Activated CD4-positive, alpha-beta memory T cell treated with anti-CD3 and anti-CD28 coated beads for 36 hours (primary cell): ENCODE results near the gene OTUD7B. TPM values are rescaled to one million over a fixed set of nuclear protein-coding genes. Genes with fewer than 3 reads are reported as not detected.

Experiments
- CTCF ChIA-PET: fragments of 350-600 bp; sonication (Branson Sonifier 250); formaldehyde crosslinking; loops from one replicate; lab custom pipeline; 2021; ENCODE audit warnings: antibody characterized with exemption, inconsistent platforms; lab: Charles Lee
- POLR2A ChIA-PET: fragments of 350-600 bp; sonication (Branson Sonifier 250); formaldehyde crosslinking; loops from one replicate; lab custom pipeline; 2021; ENCODE audit warnings: antibody characterized with exemption; lab: Charles Lee
- DNase-seq: peaks from one replicate; pipeline ENCODE4 v3.0.0-alpha.2; 2020
- H3K27ac Mint-ChIP-seq: one replicate; pipeline ENCODE4 v1.8.0; 2021; ENCODE audit warnings: mixed read lengths
- H3K27me3 Mint-ChIP-seq: one replicate; pipeline ENCODE4 v1.8.0; 2021; ENCODE audit warnings: mixed read lengths
- H3K36me3 Mint-ChIP-seq: one replicate; pipeline ENCODE4 v1.8.0; 2021; ENCODE audit warnings: mixed read lengths
- H3K4me1 Mint-ChIP-seq: one replicate; pipeline ENCODE4 v1.8.0; 2021; ENCODE audit warnings: low read depth, mixed read lengths
- H3K4me3 Mint-ChIP-seq: one replicate; pipeline ENCODE4 v1.8.0; 2021; ENCODE audit warnings: mild to moderate bottlenecking, mixed read lengths
- H3K9me3 Mint-ChIP-seq: one replicate; pipeline ENCODE4 v1.8.0; 2021; ENCODE audit warnings: mixed read lengths
- intact Hi-C: fragments of 100-400 bp; cut with micrococcal nuclease; formaldehyde crosslinking; loops from one replicate; pipeline ENCODE4 v1.15.1; 2023
- total RNA-seq, 2 experiments: library from RNA; stranded (reverse); gene quantifications; one replicate each; pipeline ENCODE4 v1.2.3, GENCODE V29; 2021

The OTUD7B gene
- total RNA-seq, 2 experiments from 2014 or later: 23.8 to 24.7 TPM

- no peak for DNase-seq
- CTCF ChIA-PET: no interaction called here
- Mint-ChIP-seq H3K27ac (no peak overlapping the region), H3K27me3 (no peaks in the 10 kb centered on the region), H3K4me1 (peaks cover 29% of the 10 kb centered on the region), H3K36me3 (peaks cover 2% of the 10 kb centered on the region), H3K4me3 (peak overlapping the region; percentile 79), H3K9me3 (no peaks in the 10 kb centered on the region)
- intact Hi-C loops: no loop called here
- POLR2A ChIA-PET: interaction anchor here (0.6 to 1.7 kb wide), 3 partner anchors 28 to 216 kb away, joined by 3 to 8 read pairs (median 4); a partner anchor contains a TSS
Observed at GRCh38 chr1:149915429-149916192, 94.9 kb downstream of the OTUD7B start.

GRCh38 chr1:149914545-149914944 lies 96.0 kb downstream of the OTUD7B start:
- no peaks in the 10 kb centered on the region for H3K27me3 Mint-ChIP-seq
- intact Hi-C loops: no loop called here
- ChIA-PET POLR2A (no interaction called here), CTCF (interaction anchor here (1.1 kb wide), 1 partner anchor 48 kb away, joined by 3 read pairs; no protein-coding TSS in a partner anchor)
- no peak for DNase-seq
- H3K36me3 Mint-ChIP-seq: peaks cover 2% of the 10 kb centered on the region
- peaks cover 29% of the 10 kb centered on the region for H3K4me1 Mint-ChIP-seq
- no peaks in the 10 kb centered on the region for H3K9me3 Mint-ChIP-seq
- no peak overlapping the region for H3K27ac Mint-ChIP-seq
- H3K4me3 Mint-ChIP-seq: no peak overlapping the region

- ChIA-PET POLR2A (no interaction called here), CTCF (no interaction called here)
- Mint-ChIP-seq H3K4me3 (no peak overlapping the region), H3K9me3 (no peaks in the 10 kb centered on the region), H3K4me1 (no peaks in the 10 kb centered on the region), H3K27me3 (no peaks in the 10 kb centered on the region), H3K36me3 (peaks cover 8% of the 10 kb centered on the region), H3K27ac (no peak overlapping the region)
- intact Hi-C loops: no loop called here
- no peak for DNase-seq
Observed at GRCh38 chr1:149906570-149907075, 103.9 kb downstream of the OTUD7B start.

- DNase-seq: no peak
- Mint-ChIP-seq H3K27me3 (no peaks in the 10 kb centered on the region), H3K4me1 (peaks cover 17% of the 10 kb centered on the region), H3K9me3 (no peaks in the 10 kb centered on the region), H3K27ac (no peak overlapping the region), H3K36me3 (peaks cover 11% of the 10 kb centered on the region), H3K4me3 (no peak overlapping the region)
- POLR2A ChIA-PET: no interaction called here
- CTCF ChIA-PET: no interaction called here
- intact Hi-C loops: no loop called here
Observed at GRCh38 chr1:149903836-149904491, 106.6 kb downstream of the OTUD7B start.

GRCh38 chr1:149899460-149900284 lies 110.9 kb downstream of the OTUD7B start, which contains the start of gene BOLA1:
Gene BOLA1 (plus strand): TSS chr1:149899568. CDS start chr1:149900060, 492 bp downstream.
- ChIA-PET CTCF (interaction anchor here (1.1 to 1.3 kb wide), 4 partner anchors 11 to 169 kb away, joined by 3 to 7 read pairs (median 4); no protein-coding TSS in a partner anchor), POLR2A (interaction anchor here (1.2 to 2.6 kb wide), 3 partner anchors 11 to 28 kb away, joined by 6 to 29 read pairs (median 6); partner anchors contain the start of gene SF3B4)
- peaks cover 19% of the 10 kb centered on the region for H3K4me1 Mint-ChIP-seq
- DNase-seq: peak; percentile 90
- H3K27me3 Mint-ChIP-seq: no peaks in the 10 kb centered on the region
- intact Hi-C loops: loop anchor here (1.0 kb wide), 1 partner anchor 28 kb away; the partner anchor contains the start of gene SF3B4
- peak within 1 kb of the TSS; percentile 94 for H3K27ac Mint-ChIP-seq
- peaks cover 7% of the 10 kb centered on the region for H3K36me3 Mint-ChIP-seq
- peak within 1 kb of the TSS; percentile 90 for H3K4me3 Mint-ChIP-seq
- H3K9me3 Mint-ChIP-seq: no peaks in the 10 kb centered on the region

- H3K4me3 Mint-ChIP-seq: no peak overlapping the region
- no peaks in the 10 kb centered on the region for H3K9me3 Mint-ChIP-seq
- peaks cover 19% of the 10 kb centered on the region for H3K4me1 Mint-ChIP-seq
- no peak for DNase-seq
- no peaks in the 10 kb centered on the region for H3K27me3 Mint-ChIP-seq
- intact Hi-C loops: no loop called here
- peaks cover 3% of the 10 kb centered on the region for H3K36me3 Mint-ChIP-seq
- CTCF ChIA-PET: no interaction called here
- POLR2A ChIA-PET: no interaction called here
- H3K27ac Mint-ChIP-seq: no peak overlapping the region
Observed at GRCh38 chr1:149896575-149896974, 114.0 kb downstream of the OTUD7B start.

GRCh38 chr1:149888999-149889289 lies 121.6 kb downstream of the OTUD7B start:
- no peak overlapping the region for H3K27ac Mint-ChIP-seq
- H3K27me3 Mint-ChIP-seq: no peaks in the 10 kb centered on the region
- H3K4me3 Mint-ChIP-seq: no peak overlapping the region
- peaks cover 2% of the 10 kb centered on the region for H3K4me1 Mint-ChIP-seq
- ChIA-PET CTCF (interaction anchor here (0.9 to 2.5 kb wide), 15 partner anchors 10 to 298 kb away, joined by 3 to 19 read pairs (median 4); partner anchors contain the start of genes BOLA1 and SF3B4), POLR2A (interaction anchor here (0.8 to 6.6 kb wide), 9 partner anchors 10 to 298 kb away, joined by 3 to 118 read pairs (median 29); partner anchors contain the start of genes BOLA1, OTUD7B, PLEKHO1 and SF3B4)
- no peaks in the 10 kb centered on the region for H3K9me3 Mint-ChIP-seq
- intact Hi-C loops: loop anchor here (1.0 to 10.0 kb wide), 3 partner anchors 38 to 676 kb away; partner anchors contain the start of gene SF3B4
- H3K36me3 Mint-ChIP-seq: no peaks in the 10 kb centered on the region
- DNase-seq: no peak

- H3K9me3 Mint-ChIP-seq: no peaks in the 10 kb centered on the region
- intact Hi-C loops: loop anchor here (1.0 to 10.0 kb wide), 3 partner anchors 39 to 676 kb away; partner anchors contain the start of gene SF3B4
- H3K4me3 Mint-ChIP-seq: no peak overlapping the region
- no peak overlapping the region for H3K27ac Mint-ChIP-seq
- DNase-seq: peak; percentile 91
- ChIA-PET CTCF (interaction anchor here (0.6 to 2.5 kb wide), 17 partner anchors 10 to 299 kb away, joined by 3 to 19 read pairs (median 4); partner anchors contain the start of genes BOLA1 and SF3B4), POLR2A (interaction anchor here (0.6 to 6.6 kb wide), 22 partner anchors 11 to 298 kb away, joined by 3 to 118 read pairs (median 6); partner anchors contain the start of genes BOLA1, OTUD7B, PLEKHO1 and SF3B4)
- peaks cover 2% of the 10 kb centered on the region for H3K4me1 Mint-ChIP-seq
- H3K27me3 Mint-ChIP-seq: no peaks in the 10 kb centered on the region
- no peaks in the 10 kb centered on the region for H3K36me3 Mint-ChIP-seq
Observed at GRCh38 chr1:149888247-149888998, 122.1 kb downstream of the OTUD7B start.
